HG03196 (cell line): ENCODE results near the gene TEX2.

Source experiments
- ATAC-seq: cut with Tn5 transposase; IDR thresholded peaks from one replicate; pipeline ENCODE4 v1.9.1; 2021; ENCODE audit not compliant: unreplicated experiment

Gene TEX2

DNA sequence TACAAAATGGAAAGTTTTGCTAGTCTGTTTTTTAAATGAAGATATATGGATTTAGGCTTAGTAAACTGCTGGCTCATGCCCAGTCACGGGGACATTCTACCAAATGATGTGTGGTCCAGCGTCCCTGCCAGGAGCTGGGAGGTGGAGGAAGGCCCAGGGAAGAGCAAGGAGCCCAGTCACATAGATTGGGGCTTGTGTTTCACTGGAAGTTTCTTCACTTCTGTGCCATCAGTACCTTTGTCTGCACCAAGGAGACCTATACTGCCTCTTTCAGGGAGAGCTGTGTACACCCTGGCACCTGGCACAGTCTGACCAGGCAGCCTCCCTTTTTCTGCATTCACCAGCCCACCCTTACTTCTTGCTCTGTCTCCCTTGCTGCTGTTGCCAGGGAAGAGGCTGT is 100.5 kb downstream of the TEX2 start:
- no peak for ATAC-seq

DNA sequence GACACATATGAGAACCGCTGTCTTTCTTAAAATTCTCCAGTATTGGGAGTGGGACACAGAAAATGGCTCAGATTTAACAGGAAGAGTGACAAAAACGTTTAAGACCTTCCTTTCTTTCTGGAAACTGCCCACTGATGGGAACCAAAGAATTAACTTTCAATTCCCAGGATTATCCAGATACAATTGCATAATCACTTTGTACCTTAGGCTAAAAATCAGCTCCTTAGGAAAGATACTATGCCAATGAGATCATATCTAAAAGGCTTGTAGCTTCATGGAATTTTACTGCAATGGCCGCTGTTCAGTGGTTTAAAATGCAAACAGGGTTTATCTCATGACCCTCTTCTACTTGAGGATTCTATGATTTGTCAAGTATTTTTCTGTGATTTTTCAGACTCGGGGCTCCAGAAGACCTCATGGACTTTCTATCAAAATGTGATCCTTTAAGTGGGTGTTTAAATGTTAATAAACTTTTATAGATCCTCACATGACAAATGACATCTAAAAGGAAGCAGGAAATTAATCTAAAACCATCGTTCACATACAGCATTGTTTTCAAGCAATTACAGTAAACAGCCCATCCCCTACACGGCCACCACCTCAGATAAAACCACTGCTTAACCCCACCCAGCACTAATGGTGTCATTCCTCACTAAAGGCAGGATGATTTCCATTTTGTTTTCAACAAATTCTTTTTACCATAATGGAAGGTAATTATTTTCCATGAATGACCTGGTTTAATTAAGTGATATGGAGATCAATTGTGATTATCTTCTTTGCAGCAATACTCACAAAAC is 101.5 kb downstream of the TEX2 start:
- ATAC-seq: no peak

DNA sequence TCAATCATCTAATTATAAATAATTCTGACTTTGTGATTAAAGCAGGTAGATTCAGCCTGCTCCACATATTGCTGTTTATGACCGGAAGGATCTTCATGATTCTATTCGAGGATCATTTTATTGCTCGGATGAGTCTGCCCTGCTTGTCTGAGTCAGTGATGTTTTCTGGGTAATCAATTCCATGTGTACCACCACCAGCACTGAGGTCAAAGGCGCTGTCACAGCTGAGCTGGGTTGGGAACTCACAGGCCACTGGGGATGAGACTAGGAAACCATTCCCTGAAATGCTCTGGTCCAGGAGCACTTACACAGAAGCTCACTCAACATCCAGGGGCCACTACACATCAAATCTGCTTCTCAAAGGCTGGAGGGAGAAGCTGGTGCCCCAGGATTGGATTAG is 102.7 kb downstream of the TEX2 start:
- no peak for ATAC-seq

DNA sequence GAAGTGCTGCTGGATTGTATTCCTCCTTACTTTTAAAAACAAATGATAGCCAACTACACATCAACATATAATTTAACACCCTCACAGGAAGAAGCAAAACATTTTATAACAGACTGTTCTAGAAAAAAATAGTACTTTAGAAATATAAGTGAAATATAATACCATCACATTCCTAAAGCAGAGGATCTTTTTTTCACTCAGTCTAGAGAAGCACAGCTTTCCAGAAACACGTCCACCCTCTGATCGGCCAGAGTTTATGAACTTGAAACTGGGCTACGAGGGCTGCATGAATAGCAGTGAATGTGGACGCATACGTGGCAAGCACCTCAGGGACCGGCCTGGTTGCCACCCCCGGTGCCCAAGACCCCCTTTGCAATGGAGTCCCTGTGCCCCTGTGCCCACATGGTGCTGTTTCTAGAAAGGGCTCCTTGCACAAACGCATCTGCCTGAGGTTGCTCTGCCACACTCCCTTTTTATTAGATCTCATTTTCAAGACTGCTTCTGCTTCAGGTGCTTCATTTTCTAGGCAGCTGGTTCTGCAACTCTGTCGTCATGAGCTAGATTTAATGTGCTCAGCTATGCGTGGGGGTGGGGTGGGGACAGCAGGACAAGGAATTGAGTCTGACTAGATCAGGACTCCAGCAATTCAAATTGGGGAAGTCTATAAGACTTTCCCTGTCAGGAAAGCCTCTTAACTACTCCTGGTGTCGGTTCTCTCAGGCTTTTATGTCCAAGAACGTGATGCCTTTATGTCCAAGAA is 104.0 kb downstream of the TEX2 start:
- ATAC-seq: no peak

DNA sequence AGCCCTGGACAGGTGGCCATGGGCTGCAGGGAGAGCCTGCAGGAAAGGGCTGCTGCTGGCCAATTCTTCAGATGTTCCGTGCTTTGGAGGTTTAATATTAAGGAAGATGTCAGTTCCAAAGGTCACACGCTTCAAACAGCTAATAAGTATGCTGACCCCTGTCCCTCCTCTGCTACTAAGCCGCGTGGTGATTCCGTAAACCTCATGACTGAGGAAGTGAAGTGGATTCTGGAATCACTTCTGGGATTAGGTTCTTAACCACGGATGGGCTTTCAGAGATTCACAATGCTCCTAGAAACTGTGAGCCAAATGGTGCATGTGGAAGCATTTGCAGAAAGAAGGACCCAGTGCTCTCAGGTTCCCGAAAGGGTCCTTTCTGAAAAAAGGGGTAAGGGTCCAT is 104.7 kb downstream of the TEX2 start:
- no peak for ATAC-seq

DNA sequence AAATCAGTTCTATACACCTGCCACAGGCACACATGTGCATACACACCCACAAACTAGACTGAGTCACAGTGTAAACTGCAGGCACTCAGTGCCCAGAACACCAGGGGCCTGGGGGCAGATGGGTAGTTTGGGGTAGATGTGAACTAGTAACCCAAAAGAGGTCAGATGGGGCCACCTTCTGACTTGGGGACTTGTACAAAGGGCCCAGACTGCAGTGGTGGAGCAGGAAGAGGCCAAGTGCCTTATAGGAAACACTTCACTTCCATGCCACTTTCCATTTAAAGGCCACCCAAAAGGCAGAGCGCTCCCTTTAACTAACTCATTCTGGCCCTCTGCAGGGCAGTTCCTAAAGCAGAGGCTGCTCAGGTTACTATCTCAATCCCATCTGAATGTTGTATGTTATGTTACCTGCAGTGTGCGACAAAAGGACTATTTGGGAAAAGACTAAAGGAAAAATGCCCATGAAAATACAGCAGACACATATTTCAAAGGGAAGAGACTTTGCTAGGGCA is 105.3 kb downstream of the TEX2 start:
- ATAC-seq: no peak

DNA sequence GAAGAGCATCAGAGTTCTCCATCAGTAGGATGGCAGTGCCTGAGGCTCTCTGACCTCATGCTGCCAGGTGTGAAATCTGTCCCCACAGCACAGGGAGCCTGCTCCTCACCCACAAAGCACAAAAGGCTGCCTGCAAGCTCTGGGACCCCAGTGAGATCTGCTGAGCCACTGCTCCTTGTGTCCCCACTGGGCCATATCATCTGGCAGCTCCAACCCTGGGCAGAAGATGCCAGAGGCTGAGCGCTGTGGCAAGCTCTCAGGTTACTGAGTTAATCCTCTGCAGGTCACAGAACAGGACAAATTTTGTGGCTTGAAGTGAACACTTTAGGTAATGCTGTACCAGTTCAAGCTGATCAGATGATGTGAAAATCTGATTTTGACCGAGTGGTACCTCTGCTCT is 106.4 kb downstream of the TEX2 start:
- no peak for ATAC-seq

DNA sequence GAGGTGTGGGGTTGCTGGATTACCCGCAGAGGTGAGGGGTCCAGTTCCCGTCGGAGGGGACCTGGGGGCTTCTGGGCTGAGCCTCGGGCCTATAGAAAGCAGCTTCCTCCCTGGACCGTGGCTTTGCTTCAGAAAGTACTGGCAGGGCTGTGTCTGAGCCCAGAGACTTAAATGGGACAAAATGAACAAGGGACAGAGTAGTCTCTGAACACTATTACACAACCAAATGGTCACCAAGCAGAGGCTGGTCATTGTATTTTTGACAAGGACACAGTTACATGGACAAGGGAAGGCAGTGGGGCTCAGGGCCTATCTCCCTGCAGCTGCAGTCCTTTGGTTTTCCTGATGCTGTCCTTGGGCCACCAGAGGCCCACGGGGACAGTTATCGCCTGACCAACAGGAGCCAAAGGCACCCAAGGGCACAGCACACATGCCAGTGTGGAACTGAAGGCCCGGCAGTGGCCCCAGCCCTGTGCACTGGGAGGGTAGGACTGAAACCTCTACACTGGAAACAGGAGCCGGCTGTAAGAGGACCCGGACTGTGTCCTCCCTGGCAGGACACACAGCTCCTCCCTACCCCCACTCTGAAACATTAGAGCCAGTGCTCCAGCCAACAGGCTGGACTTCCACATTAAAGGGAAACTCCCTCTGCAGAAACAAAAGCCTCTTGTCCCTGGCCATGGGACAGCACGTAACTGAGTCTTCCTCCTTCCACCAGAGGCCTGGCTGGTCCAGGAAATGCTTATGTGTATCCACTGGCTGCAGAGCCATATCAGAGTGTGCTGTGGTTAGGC is 107.1 kb downstream of the TEX2 start:
- no peak for ATAC-seq

DNA sequence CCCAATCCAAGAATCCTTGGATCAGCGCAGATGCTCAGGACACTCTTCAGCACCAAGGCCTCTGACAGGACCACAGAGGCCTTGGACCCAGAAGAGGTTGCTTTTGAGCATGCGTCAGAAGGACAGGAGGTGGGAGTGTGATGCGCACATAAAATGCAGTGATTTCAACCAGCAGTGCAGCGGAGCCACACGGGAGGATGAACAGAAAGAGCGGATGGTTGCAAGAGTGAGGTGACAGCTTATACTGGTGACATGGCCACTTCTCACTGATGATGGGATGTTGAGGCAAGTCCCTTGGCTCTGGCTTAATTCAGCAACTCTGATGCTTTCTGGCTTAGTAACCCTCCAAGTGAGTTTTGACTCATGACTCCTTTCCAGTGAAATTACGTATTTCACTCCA is 107.9 kb downstream of the TEX2 start:
- no peak for ATAC-seq

DNA sequence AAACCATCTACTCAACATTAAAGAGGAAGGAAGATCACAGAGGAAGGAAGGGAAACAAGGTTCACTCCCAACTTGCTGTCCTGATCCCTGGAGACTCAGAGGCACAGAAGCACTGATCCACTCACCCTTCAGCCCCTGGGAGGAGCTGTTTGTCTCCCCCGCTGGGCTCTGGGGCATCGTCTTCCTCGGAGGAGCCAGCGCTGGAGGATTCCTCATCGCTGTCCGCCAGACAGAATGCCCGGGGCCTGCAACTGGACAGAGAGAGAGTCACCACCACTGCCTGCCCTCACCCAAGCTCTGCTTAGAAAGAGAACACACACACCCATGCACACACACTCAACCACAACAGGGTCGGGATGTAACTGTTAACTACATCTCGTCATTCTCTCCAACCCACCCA is 108.3 kb downstream of the TEX2 start:
- no peak for ATAC-seq

DNA sequence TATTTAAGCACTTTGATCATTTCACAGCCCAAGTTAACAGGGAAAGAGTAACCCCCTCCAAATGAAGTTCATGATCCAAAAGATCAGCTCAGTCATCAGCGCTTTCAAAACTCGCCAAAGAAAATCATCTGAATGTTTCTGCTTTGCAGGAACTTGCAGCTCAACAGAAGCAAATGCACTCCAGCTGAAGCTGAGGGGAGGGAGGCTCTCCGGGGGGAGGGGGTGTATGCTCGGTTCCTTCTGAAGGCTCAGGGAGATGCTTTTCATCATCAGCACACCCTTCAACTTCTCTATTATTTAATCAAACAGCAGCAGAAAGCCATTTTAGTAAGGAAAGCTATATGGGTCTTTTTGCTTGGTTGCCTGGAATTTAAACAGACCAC is 108.8 kb downstream of the TEX2 start:
- ATAC-seq: no peak

DNA sequence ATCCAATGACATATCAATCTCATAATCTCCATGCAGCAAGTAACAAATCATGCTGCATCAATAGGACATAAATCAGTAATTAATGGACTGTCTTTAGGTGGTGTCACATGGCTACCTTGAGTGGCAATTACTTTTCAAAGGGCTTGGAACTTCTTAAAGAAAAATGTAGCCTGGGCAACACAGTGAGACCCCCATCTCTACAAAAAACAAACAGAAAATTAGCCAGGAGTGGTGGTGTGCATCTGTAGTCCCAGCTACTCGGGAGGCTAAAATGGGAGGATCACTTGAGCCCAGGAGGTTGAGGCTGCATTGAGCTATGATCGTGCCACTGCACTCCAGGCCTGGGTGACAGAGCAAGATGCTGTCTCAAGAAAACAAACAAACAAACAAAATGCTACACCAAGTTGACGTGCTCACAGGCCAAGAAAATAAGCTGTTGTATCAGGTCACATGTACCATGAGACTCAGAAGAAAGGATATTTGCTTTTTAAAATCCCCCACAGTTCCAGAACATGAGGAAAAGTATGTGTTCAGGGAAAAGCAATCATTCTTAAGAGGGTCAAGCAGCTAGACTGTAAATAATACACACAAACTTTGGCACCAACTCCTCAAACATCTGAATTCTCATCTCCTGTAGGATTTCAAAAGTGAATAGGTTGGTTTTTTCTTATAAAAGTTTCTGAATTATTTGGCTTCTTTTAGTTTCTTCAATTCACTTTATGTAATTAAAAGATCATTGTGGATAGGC is 109.3 kb downstream of the TEX2 start:
- ATAC-seq: no peak

DNA sequence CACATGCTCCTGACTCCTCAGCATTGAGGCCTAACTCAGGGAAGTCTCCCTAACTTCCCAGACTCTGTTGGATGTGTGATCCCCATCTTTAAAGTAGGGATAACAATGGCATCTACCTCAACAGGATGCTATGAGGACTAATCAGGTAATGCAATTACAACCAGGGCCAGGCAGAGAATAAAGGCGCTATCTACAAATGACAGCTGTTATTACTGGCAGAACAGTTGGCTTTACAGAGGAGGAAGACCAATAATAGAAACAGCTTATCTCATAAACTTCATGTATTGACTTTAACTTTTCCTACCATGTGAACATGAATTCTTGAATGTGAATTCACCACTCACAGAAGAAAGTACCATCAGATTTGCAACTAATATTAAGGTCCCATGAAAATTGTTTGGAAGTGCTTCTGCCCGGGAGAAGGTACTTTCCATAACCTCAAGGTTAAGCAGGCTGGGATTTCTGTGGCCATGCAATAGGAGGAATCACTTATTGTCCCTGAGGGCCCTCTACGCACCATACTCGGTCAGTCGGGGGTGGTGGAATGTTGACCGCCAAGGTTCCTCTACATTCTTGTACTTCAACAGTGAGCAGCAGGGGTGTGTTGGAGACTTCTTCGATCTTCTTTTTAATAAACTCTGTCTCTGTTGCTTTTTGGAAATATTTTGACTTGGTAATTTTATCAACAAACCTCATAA is 110.5 kb downstream of the TEX2 start:
- ATAC-seq: no peak

DNA sequence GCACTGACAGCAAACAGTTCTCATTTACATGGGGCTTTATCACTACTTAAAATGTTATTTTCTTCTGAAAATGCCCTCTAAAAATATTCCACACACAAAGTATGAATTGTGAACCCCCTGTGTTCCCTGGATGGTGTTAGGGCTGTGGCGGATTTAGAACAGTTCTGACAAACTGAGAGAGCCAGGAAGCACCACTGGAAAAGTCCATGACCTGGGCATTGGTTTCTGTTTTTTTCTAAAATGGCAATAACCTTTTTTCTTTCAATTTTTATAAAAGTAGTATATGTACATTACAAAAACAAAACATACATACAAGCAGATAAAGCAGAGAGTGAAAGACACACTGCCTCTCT is 112.1 kb downstream of the TEX2 start:
- ATAC-seq: no peak

DNA sequence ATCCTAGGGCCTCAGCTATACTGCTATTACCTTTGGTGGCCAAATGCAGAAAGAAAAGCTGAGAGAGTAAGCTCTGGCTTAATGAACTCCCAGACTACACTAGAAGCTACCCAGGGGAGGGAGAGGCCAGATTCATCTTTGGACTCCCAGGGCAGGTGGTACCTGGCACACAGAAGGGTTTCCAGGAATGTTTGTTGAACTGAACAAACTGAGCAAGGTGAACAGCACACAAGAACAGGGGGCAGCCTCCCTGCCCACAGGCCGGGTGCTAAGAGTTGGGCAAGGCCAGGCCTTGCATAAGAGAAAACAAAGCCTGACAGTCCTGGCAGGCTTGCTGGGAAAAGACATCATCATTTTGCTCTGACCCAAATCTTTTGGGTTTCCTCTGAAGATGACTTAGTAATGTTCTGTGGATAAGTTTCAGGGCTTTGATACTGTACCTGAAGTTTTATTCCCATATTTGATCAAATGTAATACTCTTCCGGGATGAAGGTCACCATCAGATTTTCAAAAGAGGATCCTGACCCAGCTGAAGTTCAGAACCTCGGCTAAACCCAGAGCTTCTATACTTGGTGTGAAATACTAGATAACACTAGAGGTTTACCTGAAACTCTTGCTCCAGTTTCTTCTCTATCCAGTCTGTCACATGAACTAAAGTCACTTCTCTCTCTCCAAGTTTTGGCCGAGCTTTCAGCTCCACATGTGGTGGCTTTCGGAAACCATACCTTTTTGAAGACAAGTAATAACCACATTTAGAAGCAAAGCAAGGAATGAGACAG is 112.6 kb downstream of the TEX2 start:
- ATAC-seq: no peak

DNA sequence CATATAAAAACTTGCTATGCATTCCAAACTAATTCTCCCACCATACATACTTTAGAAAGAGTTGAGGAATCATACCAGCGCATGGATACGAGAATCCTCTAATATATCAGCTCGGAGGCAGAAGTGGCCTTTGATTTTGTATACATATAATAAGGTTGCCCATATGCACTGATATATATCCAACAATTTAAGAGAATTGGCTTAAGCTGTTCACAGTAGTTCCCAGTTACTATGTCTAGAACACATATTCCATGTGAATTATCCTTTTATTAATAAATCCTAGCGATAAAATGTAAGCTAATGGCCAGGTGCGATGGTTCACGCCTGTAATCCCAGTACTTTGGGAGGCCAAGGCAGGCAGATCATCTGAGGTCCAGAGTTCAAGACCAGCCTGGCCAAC is 113.9 kb downstream of the TEX2 start:
- ATAC-seq: no peak

DNA sequence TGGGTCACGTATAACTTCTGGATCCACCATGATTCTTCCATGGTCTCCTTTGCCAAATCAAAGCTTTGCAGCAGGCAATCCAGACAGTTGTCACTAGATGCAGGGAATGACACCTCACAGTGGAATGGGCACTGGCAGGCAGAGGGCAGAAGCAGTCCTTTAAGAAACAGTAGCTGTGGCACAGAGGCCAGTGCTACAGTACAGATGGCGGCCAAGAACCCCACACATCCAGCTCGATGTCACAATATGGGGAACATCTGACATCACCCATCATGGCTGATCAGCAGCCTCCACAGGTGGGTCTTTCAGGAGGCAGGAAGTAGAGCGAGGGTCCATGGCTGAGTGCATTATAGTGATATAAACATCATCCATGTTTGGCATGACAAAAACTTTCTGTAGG is 114.4 kb downstream of the TEX2 start:
- ATAC-seq: no peak

DNA sequence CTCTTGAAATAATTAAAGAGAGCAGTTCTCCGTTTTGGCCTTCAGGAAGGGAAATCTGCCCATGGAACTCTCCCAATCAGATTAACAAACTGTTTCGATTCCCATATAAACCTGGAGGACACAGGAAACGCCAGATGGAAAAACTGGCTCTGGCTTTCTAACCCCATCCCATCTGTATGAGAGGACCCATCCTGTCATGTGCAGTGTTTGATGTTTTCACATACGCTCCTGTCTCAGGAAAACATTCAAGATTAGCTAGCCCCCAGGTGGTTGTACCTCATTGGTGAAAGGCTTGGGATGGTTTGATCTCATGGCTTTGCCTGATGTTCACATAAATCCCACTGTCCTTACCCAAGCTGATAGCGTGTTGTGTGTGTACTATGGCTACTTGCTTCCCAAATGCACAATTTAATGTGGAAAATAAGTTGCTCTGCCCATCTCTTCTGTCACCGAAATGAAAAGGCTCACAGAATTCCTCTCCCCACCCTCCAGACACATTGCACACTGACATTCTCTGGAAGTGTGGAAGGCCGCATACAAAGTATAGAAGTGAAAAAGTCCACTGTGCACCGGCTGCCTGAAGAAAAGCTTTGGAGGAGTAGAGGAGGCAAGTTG is 114.9 kb downstream of the TEX2 start:
- no peak for ATAC-seq
